TTC549 (cell line): ENCODE results near the gene KIRREL3.

Experiments
- FAIRE-seq: peaks from 2 replicates; lab custom pipeline; 2012; peaks lifted over from hg19 to GRCh38; lab: Jason Lieb, UNC

Gene KIRREL3

GRCh38 chr11:126573325-126573978 lies 427.1 kb downstream of the KIRREL3 start:
- FAIRE-seq: no peak

GRCh38 chr11:126570489-126570888 lies 430.1 kb downstream of the KIRREL3 start:
- FAIRE-seq: no peak

- FAIRE-seq: no peak
These were observed 433.2 kb downstream of the KIRREL3 start for GRCh38 chr11:126567419-126567818.

- no peak for FAIRE-seq
These were observed 436.0 kb downstream of the KIRREL3 start for GRCh38 chr11:126564566-126564965.

GRCh38 chr11:126561327-126561893 lies 439.2 kb downstream of the KIRREL3 start:
- FAIRE-seq: no peak

GRCh38 chr11:126560221-126560620 lies 440.3 kb downstream of the KIRREL3 start:
- FAIRE-seq: no peak

- FAIRE-seq: no peak
These were observed 451.7 kb downstream of the KIRREL3 start for GRCh38 chr11:126548581-126549550.

- FAIRE-seq: no peak
These were observed 452.9 kb downstream of the KIRREL3 start for GRCh38 chr11:126547691-126548090.

GRCh38 chr11:126547161-126547560 lies 453.4 kb downstream of the KIRREL3 start:
- no peak for FAIRE-seq

GRCh38 chr11:126546694-126547093 lies 453.9 kb downstream of the KIRREL3 start:
- FAIRE-seq: no peak

GRCh38 chr11:126546191-126546590 lies 454.4 kb downstream of the KIRREL3 start:
- FAIRE-seq: no peak

- FAIRE-seq: no peak
These were observed 455.5 kb downstream of the KIRREL3 start for GRCh38 chr11:126545057-126545555.

- no peak for FAIRE-seq
These were observed 456.2 kb downstream of the KIRREL3 start for GRCh38 chr11:126544108-126545056.

GRCh38 chr11:126543691-126544090 lies 456.9 kb downstream of the KIRREL3 start:
- FAIRE-seq: no peak

- no peak for FAIRE-seq
These were observed 458.1 kb downstream of the KIRREL3 start for GRCh38 chr11:126542334-126543015.

GRCh38 chr11:126538071-126538470 lies 462.5 kb downstream of the KIRREL3 start:
- FAIRE-seq: no peak

- FAIRE-seq: no peak
These were observed 463.1 kb downstream of the KIRREL3 start for GRCh38 chr11:126537492-126537891.

GRCh38 chr11:126534141-126534805 lies 466.3 kb downstream of the KIRREL3 start:
- no peak for FAIRE-seq

GRCh38 chr11:126533560-126533959 lies 467.0 kb downstream of the KIRREL3 start:
- FAIRE-seq: no peak

- no peak for FAIRE-seq
These were observed 470.2 kb downstream of the KIRREL3 start for GRCh38 chr11:126530416-126530815.

- FAIRE-seq: no peak
These were observed 471.5 kb downstream of the KIRREL3 start for GRCh38 chr11:126529037-126529436.
